Measurements from ENCODE around the gene NUDCD3. TPM values are rescaled to one million over a fixed set of nuclear protein-coding genes. Genes with fewer than 3 reads are reported as not detected.

The NUDCD3 gene
- total and polyA plus RNA-seq, 8 donors, result 22.4 to 62.1 (median 35.4) TPM

DNA sequence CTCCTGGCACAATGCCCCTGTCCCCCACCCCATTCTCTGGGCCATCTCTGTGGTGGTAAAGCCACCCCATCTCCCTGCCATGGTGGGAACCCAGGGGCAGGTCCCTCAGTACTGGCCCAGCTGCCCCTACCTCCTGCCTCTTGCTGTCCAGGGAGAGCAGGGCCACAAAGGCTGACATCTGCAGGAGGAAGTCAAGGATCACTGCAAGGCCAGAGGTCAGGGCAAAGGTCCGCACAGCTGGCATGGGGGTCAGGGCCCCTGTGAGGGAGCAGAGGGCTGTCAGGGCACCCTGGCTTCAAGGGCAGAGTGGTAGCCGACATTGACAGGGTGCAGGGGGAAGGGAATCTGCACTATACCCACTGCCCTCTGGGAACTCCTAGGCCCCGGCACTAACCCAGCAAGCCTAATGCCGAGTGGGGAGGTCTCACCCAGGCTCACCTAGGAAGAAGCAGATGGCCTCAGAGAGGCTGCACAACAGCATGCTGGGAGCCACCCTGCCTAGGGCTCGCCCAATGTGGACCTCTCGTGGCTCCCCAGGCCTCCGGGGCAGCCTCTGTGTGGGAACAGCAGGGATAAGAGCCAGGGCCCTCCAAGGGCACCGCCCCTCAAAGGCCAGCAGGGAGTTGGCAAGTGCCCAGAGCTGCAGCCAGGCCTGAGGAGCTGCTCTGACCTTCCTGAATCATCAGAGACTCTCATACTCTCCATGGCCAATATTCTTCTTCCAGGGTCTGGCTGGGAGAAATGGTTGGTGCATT lies 43.0 kb upstream of the NUDCD3 start:
- H3K4me1 ChIP-seq, result no peaks in the 10 kb centered on the region
- DNase-seq (peak in 1 of 6 donors; percentile 43), FAIRE-seq (no peak), ATAC-seq (peak in 1 of 4 donors; percentile 14)
- TF ChIP-seq, protein P1, sequence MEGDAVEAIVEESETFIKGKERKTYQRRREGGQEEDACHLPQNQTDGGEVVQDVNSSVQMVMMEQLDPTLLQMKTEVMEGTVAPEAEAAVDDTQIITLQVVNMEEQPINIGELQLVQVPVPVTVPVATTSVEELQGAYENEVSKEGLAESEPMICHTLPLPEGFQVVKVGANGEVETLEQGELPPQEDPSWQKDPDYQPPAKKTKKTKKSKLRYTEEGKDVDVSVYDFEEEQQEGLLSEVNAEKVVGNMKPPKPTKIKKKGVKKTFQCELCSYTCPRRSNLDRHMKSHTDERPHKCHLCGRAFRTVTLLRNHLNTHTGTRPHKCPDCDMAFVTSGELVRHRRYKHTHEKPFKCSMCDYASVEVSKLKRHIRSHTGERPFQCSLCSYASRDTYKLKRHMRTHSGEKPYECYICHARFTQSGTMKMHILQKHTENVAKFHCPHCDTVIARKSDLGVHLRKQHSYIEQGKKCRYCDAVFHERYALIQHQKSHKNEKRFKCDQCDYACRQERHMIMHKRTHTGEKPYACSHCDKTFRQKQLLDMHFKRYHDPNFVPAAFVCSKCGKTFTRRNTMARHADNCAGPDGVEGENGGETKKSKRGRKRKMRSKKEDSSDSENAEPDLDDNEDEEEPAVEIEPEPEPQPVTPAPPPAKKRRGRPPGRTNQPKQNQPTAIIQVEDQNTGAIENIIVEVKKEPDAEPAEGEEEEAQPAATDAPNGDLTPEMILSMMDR (IDR thresholded peaks at IDR 0.05), result no peak
- no peak overlapping the region for H3K27ac ChIP-seq
- intact Hi-C loops (cut with DNase I), result no loop called here
- H3K9me3 ChIP-seq, result no peaks in the 10 kb centered on the region
- no peak overlapping the region for H3K4me3 ChIP-seq
- H3K36me3 ChIP-seq, result no peaks in the 10 kb centered on the region
- no peaks in the 10 kb centered on the region for H3K27me3 ChIP-seq
- 70 to 74% methylated on average over 7 to 8 of the region's 8 CpGs for WGBS, 2 donors

DNA sequence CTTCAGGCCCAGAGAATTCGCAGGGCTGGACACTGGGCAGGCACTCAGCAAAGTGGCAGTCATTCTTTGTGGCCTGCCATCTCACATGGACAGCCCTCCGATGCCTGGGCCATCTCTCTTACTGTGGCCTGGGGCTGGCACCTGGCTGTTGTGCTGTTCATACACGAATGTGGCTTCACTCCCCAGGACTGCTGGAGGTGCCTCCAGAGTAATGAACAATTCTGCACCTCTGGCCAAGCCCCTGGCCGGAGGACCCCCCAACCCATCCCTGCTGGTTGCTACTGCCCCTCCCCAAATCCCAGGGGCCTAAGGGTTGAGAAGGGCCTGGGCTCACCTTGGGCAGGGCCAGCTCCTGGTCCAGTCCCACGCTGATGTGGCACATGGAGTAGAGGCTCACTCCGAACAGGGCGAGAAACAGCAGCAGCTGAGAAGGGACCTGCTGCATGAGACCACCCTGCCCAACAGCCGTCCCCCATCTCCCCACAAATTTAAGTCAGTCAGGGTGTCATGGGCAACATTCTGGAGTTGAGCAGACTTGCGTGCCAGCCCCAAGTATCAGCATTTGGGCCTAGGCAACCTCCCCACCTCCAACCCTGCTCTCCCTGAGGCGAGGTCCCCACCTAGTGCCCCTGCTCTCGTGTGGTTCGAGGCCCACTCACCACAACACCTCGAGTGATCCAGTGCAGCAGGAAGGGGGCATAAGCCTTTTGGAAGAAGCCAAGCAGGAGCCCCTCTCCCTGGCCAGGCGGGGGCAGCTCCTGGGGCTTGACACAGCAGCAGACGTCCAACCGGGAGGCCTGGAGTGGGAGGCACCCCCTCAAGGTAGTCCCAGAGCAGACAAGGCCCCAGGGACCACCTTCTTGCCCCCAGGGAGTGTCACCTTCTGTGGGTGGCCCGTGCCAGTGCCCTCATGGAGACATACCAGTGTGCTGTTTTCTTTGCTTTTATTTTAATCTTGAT lies 41.2 kb upstream of the NUDCD3 start:
- Histone ChIP-seq H3K36me3 (no peaks in the 10 kb centered on the region), H3K4me1 (no peaks in the 10 kb centered on the region), H3K27me3 (no peaks in the 10 kb centered on the region), H3K9me3 (no peaks in the 10 kb centered on the region), H3K4me3 (no peak overlapping the region), H3K27ac (no peak overlapping the region)
- 68 to 77% methylated on average over 17 of the region's 17 CpGs for WGBS, 2 donors
- FAIRE-seq (no peak), DNase-seq (no peak), ATAC-seq (no peak)
- intact Hi-C loops (cut with DNase I), result no loop called here
- TF ChIP-seq, protein P1 (IDR thresholded peaks at IDR 0.05), result no peak

DNA sequence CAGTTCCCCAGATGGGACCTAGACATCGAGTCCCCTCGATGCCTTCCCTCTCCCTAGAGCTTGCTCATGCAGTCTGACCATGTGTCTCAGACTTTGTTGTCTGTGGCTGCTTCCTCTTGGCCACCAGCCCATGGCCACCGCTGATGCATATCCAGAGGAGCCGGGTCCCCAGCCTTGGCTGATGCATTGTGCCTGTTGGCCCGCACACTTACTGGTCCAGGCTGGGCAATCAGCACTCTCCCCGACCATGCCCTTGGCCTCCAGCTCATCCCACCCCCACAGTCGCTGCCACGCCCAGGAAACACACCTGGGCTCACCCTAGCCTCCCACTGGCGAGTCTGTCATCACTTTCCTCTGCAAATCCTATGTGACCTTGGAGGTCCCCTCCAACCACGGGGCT lies 40.5 kb upstream of the NUDCD3 start:
- no peaks in the 10 kb centered on the region for H3K9me3 ChIP-seq
- H3K27me3 ChIP-seq, result no peaks in the 10 kb centered on the region
- intact Hi-C loops (cut with DNase I), result no loop called here
- no peak overlapping the region for H3K27ac ChIP-seq
- TF ChIP-seq, protein P1 (IDR thresholded peaks at IDR 0.05), result no peak
- H3K36me3 ChIP-seq, result no peaks in the 10 kb centered on the region
- ATAC-seq, result no peak
- FAIRE-seq, result no peak
- WGBS, 2 donors, result 64 to 77% methylated on average over 10 of the region's 10 CpGs
- no peak overlapping the region for H3K4me3 ChIP-seq
- H3K4me1 ChIP-seq, result no peaks in the 10 kb centered on the region
- peak in 1 of 6 donors; percentile 39 for DNase-seq

DNA sequence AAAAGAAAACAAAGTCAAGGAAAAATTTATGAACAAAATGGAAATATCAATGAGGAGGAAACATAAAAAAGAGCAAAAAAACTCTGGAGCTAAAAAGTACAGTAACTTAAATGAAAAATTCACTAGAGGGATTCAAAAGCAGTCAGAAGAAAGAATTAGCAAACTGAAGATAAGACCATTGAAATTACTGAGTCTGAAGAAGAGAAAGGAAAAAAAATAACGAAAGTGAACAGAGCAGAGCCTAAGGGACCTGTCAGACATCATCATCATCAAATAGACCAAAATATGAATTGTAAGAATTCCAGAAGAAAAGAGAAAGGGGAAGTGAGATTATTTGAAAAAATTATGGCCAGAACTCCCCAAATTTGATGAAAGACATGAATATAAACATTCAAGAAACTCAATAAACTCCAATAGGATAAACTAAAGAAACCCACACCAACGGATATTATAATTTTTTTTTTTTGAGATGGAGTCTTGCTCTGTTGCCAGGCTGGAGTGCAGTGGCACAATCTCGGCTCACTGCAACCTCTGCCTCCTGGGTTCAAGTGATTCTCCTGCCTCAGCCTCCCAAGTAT lies 34.4 kb upstream of the NUDCD3 start:
- no peak for FAIRE-seq
- no peak for ATAC-seq
- WGBS, 2 donors, result 67 to 81% methylated on average over 3 of the region's 3 CpGs

More for the DNA sequence above, 34.4 kb upstream of the NUDCD3 start:
- no peaks in the 10 kb centered on the region for H3K36me3 ChIP-seq
- no peaks in the 10 kb centered on the region for H3K4me1 ChIP-seq
- no peaks in the 10 kb centered on the region for H3K27me3 ChIP-seq
- no peak overlapping the region for H3K27ac ChIP-seq
- TF ChIP-seq, protein P1 (IDR thresholded peaks at IDR 0.05), result no peak
- H3K4me3 ChIP-seq, result no peak overlapping the region
- DNase-seq, result no peak
- no peaks in the 10 kb centered on the region for H3K9me3 ChIP-seq
- intact Hi-C loops (cut with DNase I), result no loop called here

Measured in pancreas (tissue), 10 donors.